CD4-positive, alpha-beta T cell (primary cell): ENCODE measurements around the gene ARHGAP42. TPM values are rescaled to one million over a fixed set of nuclear protein-coding genes. Genes with fewer than 3 reads are reported as not detected.

ENCODE experiments used
- ATAC-seq: fragments of 200-7000 bp; cut with Tn5 transposase; one replicate; pipeline ENCODE4 v1.10.0; 2022; ENCODE audit warnings: mild to moderate bottlenecking; ENCODE audit not compliant: poor library complexity
- CTCF ChIA-PET: fragments of 350-600 bp; sonication (Branson Sonifier 250); formaldehyde crosslinking; loops from one replicate; lab custom pipeline; 2021; ENCODE audit warnings: antibody characterized with exemption, inconsistent platforms; lab: Charles Lee
- POLR2A ChIA-PET: fragments of 350-600 bp; sonication (Branson Sonifier 250); formaldehyde crosslinking; loops from one replicate; lab custom pipeline; 2021; ENCODE audit warnings: antibody characterized with exemption, inconsistent platforms; lab: Charles Lee
- DNase-seq, 14 experiments: peaks; one replicate each; pipeline ENCODE4 v3.0.0-alpha.2; 2013 to 2020; ENCODE audit warnings: mixed read lengths in 2 of 14
- H3K27ac ChIP-seq, 2 donors: one replicate each; pipeline versions ENCODE4 v1.5.1 to v1.7.0; 2013; ENCODE audit warnings: low read length in 2 of 2, low read depth in 1 of 2, mild to moderate bottlenecking in 1 of 2
- H3K27me3 ChIP-seq, 2 experiments: 1 replicate in 1 of 2; 2 replicates in 1 of 2; pipeline versions ENCODE4 v1.6.1 to v1.7.0; 2013; ENCODE audit warnings: low read length in 2 of 2, control low read depth in 1 of 2, mild to moderate bottlenecking in 1 of 2, moderate library complexity in 1 of 2; ENCODE audit not compliant: insufficient read depth in 2 of 2, control insufficient read depth in 1 of 2
- H3K36me3 ChIP-seq: one replicate; pipeline ENCODE4 v1.6.1; 2013; ENCODE audit warnings: low read length, control low read depth; ENCODE audit not compliant: insufficient read depth
- H3K4me1 ChIP-seq: one replicate; pipeline ENCODE4 v1.6.1; 2013; ENCODE audit warnings: low read length, control low read depth; ENCODE audit not compliant: insufficient read depth
- H3K4me3 ChIP-seq: one replicate; pipeline ENCODE4 v1.5.1; 2013; ENCODE audit warnings: mild to moderate bottlenecking, low read length, moderate library complexity
- H3K9me3 ChIP-seq, 2 experiments: 1 replicate in 1 of 2; 2 replicates in 1 of 2; pipeline versions ENCODE4 v1.6.1 to v1.7.0; 2013; ENCODE audit warnings: low read length in 2 of 2, mild to moderate bottlenecking in 2 of 2, control low read depth in 1 of 2, moderate library complexity in 1 of 2; ENCODE audit not compliant: control insufficient read depth in 1 of 2, insufficient read depth in 1 of 2
- H3K27ac Mint-ChIP-seq: one replicate; pipeline ENCODE4 v1.8.0; 2020; ENCODE audit warnings: mixed read lengths
- H3K27me3 Mint-ChIP-seq: one replicate; pipeline ENCODE4 v1.8.0; 2021; ENCODE audit warnings: mixed read lengths
- H3K36me3 Mint-ChIP-seq: one replicate; pipeline ENCODE4 v1.8.0; 2021; ENCODE audit warnings: low read depth, mixed read lengths
- H3K4me1 Mint-ChIP-seq: one replicate; pipeline ENCODE4 v1.8.0; 2021; ENCODE audit warnings: low read depth, mixed read lengths
- H3K4me3 Mint-ChIP-seq: one replicate; pipeline ENCODE4 v1.8.0; 2020; ENCODE audit warnings: mild to moderate bottlenecking, mixed read lengths
- H3K9me3 Mint-ChIP-seq: one replicate; pipeline ENCODE4 v1.8.0; 2020; ENCODE audit warnings: mixed read lengths
- CTCF ChIP-seq: fragments of 200-600 bp; IDR thresholded peaks from one replicate; pipeline ENCODE4 v1.8.0; 2022; ENCODE audit warnings: antibody characterized with exemption, mild to moderate bottlenecking
- intact Hi-C, 2 experiments: fragments of 100-400 bp; cut with DNase I in 1 of 2; cut with micrococcal nuclease in 1 of 2; formaldehyde crosslinking; loops; one replicate each; pipeline versions ENCODE4 v1.15.1 to v1.9.0; 2023 to 2025; cut with DNase I, micrococcal nuclease
- total RNA-seq, 174 experiments: library from RNA in 2 of 174; stranded (reverse) in 2 of 174; gene quantifications; one replicate each; pipeline ENCODE4 v1.2.3 and lab custom pipeline; 2021 to 2026

Gene ARHGAP42
- total RNA-seq, 2 experiments from 2014 or later = not detected

GRCh38 chr11:100689141-100689540 lies 2.1 kb downstream of the ARHGAP42 start:
- Mint-ChIP-seq H3K27me3 (peaks cover 49% of the 10 kb centered on the region), H3K9me3 (no peaks in the 10 kb centered on the region), H3K27ac (no peak overlapping the region), H3K4me1 (peaks cover 8% of the 10 kb centered on the region), H3K4me3 (no peak overlapping the region), H3K36me3 (no peaks in the 10 kb centered on the region)
- H3K36me3 ChIP-seq = no peaks in the 10 kb centered on the region
- no peak for DNase-seq
- H3K4me1 ChIP-seq = no peaks in the 10 kb centered on the region
- H3K27ac ChIP-seq = no peak overlapping the region
- H3K27me3 ChIP-seq = peaks cover 4 to 6% of the 10 kb centered on the region in 2 experiments
- peaks cover 0 to 16% of the 10 kb centered on the region in 2 experiments for H3K9me3 ChIP-seq
- ChIA-PET CTCF (no interaction called here), POLR2A (no interaction called here)
- H3K4me3 ChIP-seq = no peak overlapping the region
- TF ChIP-seq CTCF = no peak
- intact Hi-C loops = no loop called here
- ATAC-seq = no peak

GRCh38 chr11:100691896-100692653 lies 5.0 kb downstream of the ARHGAP42 start:
- H3K9me3 Mint-ChIP-seq = no peaks in the 10 kb centered on the region
- intact Hi-C loops = no loop called here
- CTCF ChIA-PET = no interaction called here
- H3K4me1 Mint-ChIP-seq = peaks cover 8% of the 10 kb centered on the region
- no peak for DNase-seq
- H3K27me3 Mint-ChIP-seq = peaks cover 25% of the 10 kb centered on the region
- H3K27ac Mint-ChIP-seq = no peak overlapping the region
- Histone ChIP-seq H3K36me3 (no peaks in the 10 kb centered on the region), H3K9me3 (peaks cover 0 to 19% of the 10 kb centered on the region in 2 experiments), H3K4me1 (no peaks in the 10 kb centered on the region), H3K27me3 (no peaks in the 10 kb centered on the region), H3K4me3 (no peak overlapping the region), H3K27ac (no peak overlapping the region)
- H3K36me3 Mint-ChIP-seq = no peaks in the 10 kb centered on the region
- no peak for ATAC-seq
- POLR2A ChIA-PET = no interaction called here
- no peak for TF ChIP-seq CTCF
- H3K4me3 Mint-ChIP-seq = no peak overlapping the region

- Mint-ChIP-seq H3K9me3 (no peaks in the 10 kb centered on the region), H3K27ac (no peak overlapping the region), H3K4me3 (no peak overlapping the region), H3K36me3 (no peaks in the 10 kb centered on the region), H3K4me1 (no peaks in the 10 kb centered on the region), H3K27me3 (peaks cover 2% of the 10 kb centered on the region)
- ATAC-seq (no peak), DNase-seq (no peak)
- Histone ChIP-seq H3K4me3 (no peak overlapping the region), H3K36me3 (no peaks in the 10 kb centered on the region), H3K27ac (no peak overlapping the region), H3K4me1 (no peaks in the 10 kb centered on the region), H3K27me3 (no peaks in the 10 kb centered on the region), H3K9me3 (peaks cover 0 to 13% of the 10 kb centered on the region in 2 experiments)
- intact Hi-C loops = no loop called here
- ChIA-PET CTCF (no interaction called here), POLR2A (no interaction called here)
- TF ChIP-seq CTCF = no peak
Observed at GRCh38 chr11:100695911-100696310, 8.8 kb downstream of the ARHGAP42 start.
